IPS-15b (cell line): ENCODE data around the gene BPIFB1.

ENCODE experiments used
- H3K27me3 ChIP-seq: one replicate; pipeline ENCODE4 v1.6.1; 2013; ENCODE audit warnings: low read length; ENCODE audit not compliant: control insufficient read depth, insufficient read depth
- H3K36me3 ChIP-seq: one replicate; pipeline ENCODE4 v1.6.1; 2013; ENCODE audit warnings: low read length; ENCODE audit not compliant: control insufficient read depth, insufficient read depth
- H3K4me1 ChIP-seq: one replicate; pipeline ENCODE4 v1.6.1; 2013; ENCODE audit warnings: mild to moderate bottlenecking, low read length; ENCODE audit not compliant: control insufficient read depth, insufficient read depth
- H3K4me3 ChIP-seq: one replicate; pipeline ENCODE4 v1.5.1; 2013; ENCODE audit warnings: low read depth, low read length
- H3K9ac ChIP-seq: one replicate; pipeline ENCODE4 v1.6.1; 2013; ENCODE audit warnings: low read depth, mild to moderate bottlenecking, low read length
- H3K9me3 ChIP-seq: one replicate; pipeline ENCODE4 v1.6.1; 2013; ENCODE audit warnings: mild to moderate bottlenecking, low read length; ENCODE audit not compliant: control insufficient read depth, insufficient read depth

The BPIFB1 gene

GRCh38 chr20:33275215-33275614 is 7.8 kb upstream of the BPIFB1 start:
- Histone ChIP-seq H3K27me3 (no peaks in the 10 kb centered on the region), H3K36me3 (no peaks in the 10 kb centered on the region), H3K9ac (no peak overlapping the region), H3K4me3 (no peak overlapping the region), H3K9me3 (no peaks in the 10 kb centered on the region), H3K4me1 (peaks cover 4% of the 10 kb centered on the region)

DNA sequence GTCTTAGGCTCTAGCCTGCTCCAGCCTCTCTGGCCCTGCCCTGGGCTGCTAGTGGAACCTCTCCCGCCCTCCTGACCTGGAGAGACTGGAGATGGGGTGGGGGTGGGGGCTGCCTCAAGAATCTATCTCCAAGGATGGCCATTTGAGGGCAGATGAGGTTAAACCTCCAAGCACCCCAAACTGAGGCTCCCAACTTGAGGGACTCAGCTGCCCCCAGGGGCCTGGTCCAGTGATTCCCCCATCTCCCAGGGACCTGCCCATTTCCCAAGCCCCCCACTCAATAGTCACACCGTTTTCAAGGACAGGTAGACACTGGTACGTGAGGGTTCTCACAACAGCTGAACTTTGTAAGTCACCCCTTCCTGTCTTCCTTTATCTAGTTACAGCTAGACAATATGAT is 7.1 kb upstream of the BPIFB1 start:
- no peaks in the 10 kb centered on the region for H3K27me3 ChIP-seq

GRCh38 chr20:33276303-33277113 is 6.5 kb upstream of the BPIFB1 start:
- H3K4me1 ChIP-seq = peaks cover 4% of the 10 kb centered on the region
- no peaks in the 10 kb centered on the region for H3K36me3 ChIP-seq
- H3K9ac ChIP-seq = no peak overlapping the region

More for the DNA sequence above, 7.1 kb upstream of the BPIFB1 start:
- no peak overlapping the region for H3K4me3 ChIP-seq
- H3K9me3 ChIP-seq = no peaks in the 10 kb centered on the region
- H3K4me1 ChIP-seq = peaks cover 4% of the 10 kb centered on the region
- no peaks in the 10 kb centered on the region for H3K36me3 ChIP-seq
- no peak overlapping the region for H3K9ac ChIP-seq

GRCh38 chr20:33277471-33278441 is 5.3 kb upstream of the BPIFB1 start:
- no peaks in the 10 kb centered on the region for H3K9me3 ChIP-seq
- H3K27me3 ChIP-seq = no peaks in the 10 kb centered on the region
- H3K4me1 ChIP-seq = peaks cover 4% of the 10 kb centered on the region
- H3K36me3 ChIP-seq = no peaks in the 10 kb centered on the region
- no peak overlapping the region for H3K9ac ChIP-seq
- H3K4me3 ChIP-seq = no peak overlapping the region

More at GRCh38 chr20:33276303-33277113, 6.5 kb upstream of the BPIFB1 start:
- Histone ChIP-seq H3K27me3 (no peaks in the 10 kb centered on the region), H3K4me3 (no peak overlapping the region), H3K9me3 (no peaks in the 10 kb centered on the region)

DNA sequence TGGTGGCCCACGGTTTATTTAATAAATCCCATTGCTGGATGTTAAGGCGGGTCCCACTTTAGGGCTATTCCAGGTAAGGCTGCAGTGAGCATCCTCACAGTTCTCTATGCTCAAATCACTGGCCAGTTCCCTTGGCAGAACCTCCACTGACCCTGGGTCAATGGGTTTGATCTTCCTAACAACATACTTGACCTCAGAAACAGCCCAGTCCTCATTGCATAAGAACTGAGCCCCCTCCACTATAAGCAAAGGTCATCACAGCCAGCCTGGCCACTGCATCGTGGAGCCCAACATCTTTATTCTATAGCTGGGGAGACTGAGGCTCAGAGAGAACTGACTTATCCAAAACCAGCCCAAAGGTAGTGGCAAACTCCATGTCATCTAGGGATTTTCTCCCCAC is 4.3 kb upstream of the BPIFB1 start:
- Histone ChIP-seq H3K27me3 (no peaks in the 10 kb centered on the region), H3K36me3 (no peaks in the 10 kb centered on the region), H3K4me3 (no peak overlapping the region), H3K4me1 (peaks cover 4% of the 10 kb centered on the region), H3K9ac (no peak overlapping the region), H3K9me3 (no peaks in the 10 kb centered on the region)

DNA sequence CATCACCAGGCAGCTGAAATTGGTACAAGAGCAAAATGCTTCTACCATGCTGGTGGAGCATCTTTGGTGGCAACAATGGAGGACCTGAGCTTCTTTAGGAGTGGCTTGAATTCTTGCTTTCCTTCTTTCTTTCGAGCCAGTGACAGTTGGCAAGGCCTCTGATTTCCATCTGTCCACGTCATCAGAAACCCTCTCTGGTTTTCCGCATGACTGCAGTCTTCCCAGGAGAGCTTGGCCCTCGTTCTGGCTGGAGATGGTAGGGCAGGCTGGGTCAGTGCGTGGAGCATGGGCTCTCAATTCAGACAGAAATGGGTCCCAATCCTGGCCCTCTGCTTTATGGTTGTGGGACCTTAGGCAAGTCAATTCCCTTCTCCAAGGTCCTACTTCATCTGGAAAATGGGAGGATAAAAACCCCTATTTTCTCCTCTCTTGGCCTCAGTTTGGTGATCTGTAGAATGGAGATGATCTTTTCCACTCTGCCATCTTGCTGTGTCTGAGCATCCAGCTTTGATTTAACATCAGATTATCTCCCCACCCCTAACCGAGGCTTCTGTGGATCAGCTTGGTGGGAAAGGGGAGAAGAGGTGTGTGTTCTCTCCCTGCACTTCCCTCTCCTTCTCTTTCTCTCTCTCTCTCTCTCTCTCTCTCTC is 3.6 kb upstream of the BPIFB1 start:
- peaks cover 4% of the 10 kb centered on the region for H3K4me1 ChIP-seq
- H3K4me3 ChIP-seq = no peak overlapping the region
- no peaks in the 10 kb centered on the region for H3K27me3 ChIP-seq
- no peaks in the 10 kb centered on the region for H3K36me3 ChIP-seq
- no peaks in the 10 kb centered on the region for H3K9me3 ChIP-seq
- H3K9ac ChIP-seq = no peak overlapping the region

GRCh38 chr20:33280000-33280680 is 2.9 kb upstream of the BPIFB1 start:
- no peak overlapping the region for H3K9ac ChIP-seq
- H3K4me3 ChIP-seq = no peak overlapping the region
- no peaks in the 10 kb centered on the region for H3K9me3 ChIP-seq
- H3K27me3 ChIP-seq = no peaks in the 10 kb centered on the region
- H3K36me3 ChIP-seq = no peaks in the 10 kb centered on the region
- peaks cover 4% of the 10 kb centered on the region for H3K4me1 ChIP-seq

- peaks cover 4% of the 10 kb centered on the region for H3K4me1 ChIP-seq
- no peaks in the 10 kb centered on the region for H3K27me3 ChIP-seq
- H3K9me3 ChIP-seq = no peaks in the 10 kb centered on the region
- H3K4me3 ChIP-seq = no peak overlapping the region
- no peaks in the 10 kb centered on the region for H3K36me3 ChIP-seq
- no peak overlapping the region for H3K9ac ChIP-seq
Observed at GRCh38 chr20:33280775-33281174, 2.2 kb upstream of the BPIFB1 start.

DNA sequence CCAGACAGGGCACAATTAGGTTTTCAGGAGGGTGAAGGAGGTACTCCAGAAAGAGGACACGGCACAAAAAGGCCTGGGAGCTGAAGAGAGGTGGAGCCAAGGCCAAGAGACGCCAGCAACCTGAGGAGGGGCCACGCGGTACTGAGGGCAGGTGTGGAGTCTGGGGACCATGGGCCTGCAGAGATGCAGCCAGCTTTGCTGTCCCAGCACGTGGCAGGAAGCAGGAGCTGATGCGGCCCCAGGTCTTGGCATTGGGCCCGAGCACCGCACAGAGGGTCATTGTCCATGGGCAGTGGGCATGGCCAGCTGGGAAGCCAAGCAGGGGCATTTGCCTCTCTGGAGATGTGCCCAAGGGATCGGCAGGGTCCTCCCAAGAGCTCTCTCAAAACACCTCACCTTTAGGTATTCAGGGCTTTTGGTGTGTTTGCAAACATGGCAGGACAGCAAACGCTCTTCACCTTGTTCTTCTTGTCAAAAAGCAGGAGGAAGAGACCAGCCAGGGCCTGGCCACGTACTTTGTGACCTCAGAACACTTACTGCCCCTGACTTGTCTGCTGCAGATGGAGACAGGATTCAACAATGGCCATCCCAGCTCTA is 1.4 kb upstream of the BPIFB1 start:
- no peaks in the 10 kb centered on the region for H3K27me3 ChIP-seq
- H3K4me3 ChIP-seq = no peak overlapping the region
- no peak overlapping the region for H3K9ac ChIP-seq
- peaks cover 4% of the 10 kb centered on the region for H3K4me1 ChIP-seq
- H3K9me3 ChIP-seq = no peaks in the 10 kb centered on the region
- no peaks in the 10 kb centered on the region for H3K36me3 ChIP-seq

DNA sequence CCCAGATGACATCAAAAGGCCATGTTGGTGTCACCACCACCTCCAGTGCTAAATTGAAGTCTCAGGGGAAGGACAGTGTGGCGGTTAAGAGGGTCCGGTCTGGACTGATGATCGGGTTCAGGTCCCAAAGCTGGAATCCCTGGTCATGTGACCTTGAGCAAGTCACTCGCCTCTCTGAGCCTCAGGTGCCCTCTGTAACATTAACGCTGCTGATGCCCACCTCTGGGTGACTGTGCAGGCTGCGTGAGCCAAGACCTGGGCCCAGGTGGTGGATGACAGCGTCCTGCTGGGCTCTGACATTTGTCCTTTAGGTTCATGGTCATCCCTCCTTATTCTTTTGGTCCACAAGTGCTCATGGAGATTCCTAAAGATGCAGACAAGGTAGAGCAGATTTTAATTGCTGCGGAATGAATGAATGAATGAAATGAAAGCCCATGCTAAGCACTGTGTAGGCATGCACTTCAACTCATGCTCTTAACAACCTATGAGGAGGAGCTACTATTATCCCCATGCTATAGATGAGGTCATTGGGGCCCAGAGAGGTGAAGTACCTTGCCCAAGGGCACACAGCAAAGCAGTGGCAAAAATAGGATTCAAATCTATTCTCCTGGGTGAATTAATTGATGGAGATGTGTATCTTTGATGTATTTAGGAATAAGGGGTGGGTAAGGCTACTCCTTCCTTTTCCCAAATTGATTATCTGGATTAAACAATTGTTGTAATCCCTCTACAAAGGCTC is 649 bp upstream of the BPIFB1 start:
- Histone ChIP-seq H3K4me3 (no peak overlapping the region), H3K4me1 (peaks cover 4% of the 10 kb centered on the region), H3K27me3 (no peaks in the 10 kb centered on the region), H3K9me3 (no peaks in the 10 kb centered on the region), H3K36me3 (no peaks in the 10 kb centered on the region), H3K9ac (no peak overlapping the region)
